H9 (cell line): ENCODE data around the gene UBE2E1. TPM values are rescaled to one million over a fixed set of nuclear protein-coding genes. Genes with fewer than 3 reads are reported as not detected.

Experiments used
- DNase-seq: peaks from one replicate; pipeline ENCODE4 v3.0.0-alpha.2; 2017
- H2AFZ ChIP-seq: one replicate; pipeline ENCODE4 v1.6.1; 2013; ENCODE audit warnings: mild to moderate bottlenecking, low read length, control low read depth, moderate library complexity
- H2AK5ac ChIP-seq: 2 replicates; pipeline ENCODE4 v1.6.1; 2013; ENCODE audit warnings: low read length, control low read depth, mixed read lengths; ENCODE audit not compliant: insufficient read length
- H2BK120ac ChIP-seq: one replicate; pipeline ENCODE4 v1.6.1; 2013; ENCODE audit warnings: low read depth, mild to moderate bottlenecking, low read length, control low read depth, inconsistent platforms; ENCODE audit not compliant: poor library complexity, severe bottlenecking
- H2BK12ac ChIP-seq: 2 replicates; pipeline ENCODE4 v1.6.1; 2013; ENCODE audit warnings: low read length, control low read depth, mixed read lengths, low read depth; ENCODE audit not compliant: insufficient read length
- H2BK15ac ChIP-seq: 2 replicates; pipeline ENCODE4 v1.6.1; 2013; ENCODE audit warnings: low read depth, low read length, control low read depth
- H2BK20ac ChIP-seq: one replicate; pipeline ENCODE4 v1.6.1; 2013; ENCODE audit warnings: low read depth, mild to moderate bottlenecking, low read length, control low read depth, inconsistent platforms; ENCODE audit not compliant: poor library complexity, severe bottlenecking
- H2BK5ac ChIP-seq: 2 replicates; pipeline ENCODE4 v1.6.1; 2013; ENCODE audit warnings: low read length, control low read depth, mixed read lengths; ENCODE audit not compliant: insufficient read length
- H3K14ac ChIP-seq: 2 replicates; pipeline ENCODE4 v1.6.1; 2013; ENCODE audit warnings: low read length, control low read depth; ENCODE audit not compliant: insufficient read depth
- H3K18ac ChIP-seq: 2 replicates; pipeline ENCODE4 v1.6.1; 2013; ENCODE audit warnings: low read depth, mild to moderate bottlenecking, mixed read lengths, low read length, control low read depth; ENCODE audit not compliant: insufficient read length
- H3K23ac ChIP-seq: 2 replicates; pipeline ENCODE4 v1.6.1; 2013; ENCODE audit warnings: low read length, control low read depth, mixed read lengths, low read depth; ENCODE audit not compliant: insufficient read length
- H3K23me2 ChIP-seq: 2 replicates; pipeline ENCODE4 v1.6.1; 2013; ENCODE audit warnings: low read depth, mild to moderate bottlenecking, mixed read lengths, low read length, control low read depth; ENCODE audit not compliant: insufficient read length, poor library complexity, severe bottlenecking
- H3K27ac ChIP-seq: 2 replicates; pipeline ENCODE4 v1.5.1; 2013; ENCODE audit warnings: low read length, control low read depth, mixed read lengths, low read depth; ENCODE audit not compliant: insufficient read length
- H3K27me3 ChIP-seq: 2 replicates; pipeline ENCODE4 v1.6.1; 2013; ENCODE audit warnings: low read length, control low read depth, inconsistent platforms; ENCODE audit not compliant: insufficient read depth
- H3K4ac ChIP-seq: 2 replicates; pipeline ENCODE4 v1.6.1; 2013; ENCODE audit warnings: low read depth, mild to moderate bottlenecking, control low read depth, inconsistent platforms, low read length, moderate library complexity
- H3K4me1 ChIP-seq: 2 replicates; pipeline ENCODE4 v1.6.1; 2013; ENCODE audit warnings: low read length, control low read depth, inconsistent platforms; ENCODE audit not compliant: insufficient read depth
- H3K4me2 ChIP-seq: 2 replicates; pipeline ENCODE4 v1.6.1; 2013; ENCODE audit warnings: low read length, control low read depth, mixed read lengths; ENCODE audit not compliant: insufficient read length, insufficient read depth
- H3K56ac ChIP-seq: 2 replicates; pipeline ENCODE4 v1.6.1; 2013; ENCODE audit warnings: low read depth, mild to moderate bottlenecking, mixed read lengths, low read length, control low read depth; ENCODE audit not compliant: insufficient read length
- H3K79me1 ChIP-seq: 2 replicates; pipeline ENCODE4 v1.6.1; 2013; ENCODE audit warnings: low read depth, mild to moderate bottlenecking, moderate library complexity, low read length, control low read depth, inconsistent platforms; ENCODE audit not compliant: insufficient read depth, poor library complexity, severe bottlenecking
- H3K79me2 ChIP-seq: 2 replicates; pipeline ENCODE4 v1.6.1; 2013; ENCODE audit warnings: low read length, control low read depth, inconsistent platforms; ENCODE audit not compliant: insufficient read depth
- H3K9ac ChIP-seq: 2 replicates; pipeline ENCODE4 v1.6.1; 2013; ENCODE audit warnings: low read length, control low read depth, mixed read lengths; ENCODE audit not compliant: insufficient read length; ENCODE audit errors: extremely low read depth
- H3K9me3 ChIP-seq: one replicate; pipeline ENCODE4 v1.6.1; 2013; ENCODE audit warnings: low read depth, low read length, inconsistent platforms; ENCODE audit not compliant: control insufficient read depth
- H3T11ph ChIP-seq: one replicate; pipeline ENCODE4 v1.6.1; 2013; ENCODE audit warnings: mild to moderate bottlenecking, low read length, control low read depth, inconsistent platforms
- H4K20me1 ChIP-seq: one replicate; pipeline ENCODE4 v1.6.1; 2013; ENCODE audit not compliant: control insufficient read depth, insufficient read length, insufficient read depth
- H4K5ac ChIP-seq: 2 replicates; pipeline ENCODE4 v1.6.1; 2013; ENCODE audit warnings: low read depth, mild to moderate bottlenecking, mixed read lengths, low read length, control low read depth; ENCODE audit not compliant: insufficient read length
- H4K8ac ChIP-seq: replicated peaks from 2 replicates; pipeline ENCODE4 v1.6.1; 2013; ENCODE audit warnings: low read length, control low read depth, mixed read lengths, low read depth; ENCODE audit not compliant: insufficient read length
- H4K91ac ChIP-seq: 2 replicates; pipeline ENCODE4 v1.6.1; 2013; ENCODE audit warnings: low read depth, mild to moderate bottlenecking, moderate library complexity, mixed read lengths, low read length, control low read depth; ENCODE audit not compliant: insufficient read length
- H3K27ac Mint-ChIP-seq, 3 experiments: 2 replicates in 2 of 3; 3 replicates in 1 of 3; pipeline ENCODE4 v1.8.0; 2020 to 2021; ENCODE audit warnings: mixed read lengths in 3 of 3, mild to moderate bottlenecking in 1 of 3, moderate library complexity in 1 of 3
- H3K27me3 Mint-ChIP-seq: 2 replicates; pipeline ENCODE4 v1.8.0; 2021; ENCODE audit warnings: low read depth, mild to moderate bottlenecking, moderate library complexity, mixed read lengths
- H3K36me3 Mint-ChIP-seq, 3 experiments: 2 replicates in 2 of 3; 3 replicates in 1 of 3; pipeline ENCODE4 v1.8.0; 2020 to 2021; ENCODE audit warnings: low read depth in 3 of 3, mixed read lengths in 3 of 3; ENCODE audit not compliant: insufficient read depth in 1 of 3
- H3K4me1 Mint-ChIP-seq, 2 experiments: 2 replicates each; pipeline ENCODE4 v1.8.0; 2020; ENCODE audit warnings: mixed read lengths in 2 of 2
- H3K4me3 Mint-ChIP-seq, 2 experiments: 2 replicates in 1 of 2; 3 replicates in 1 of 2; pipeline ENCODE4 v1.8.0; 2020 to 2021; ENCODE audit warnings: mild to moderate bottlenecking in 2 of 2, mixed read lengths in 2 of 2, moderate library complexity in 1 of 2
- H3K9me3 Mint-ChIP-seq, 2 experiments: 2 replicates in 1 of 2; 3 replicates in 1 of 2; pipeline ENCODE4 v1.8.0; 2020; ENCODE audit warnings: mild to moderate bottlenecking in 2 of 2, mixed read lengths in 2 of 2, moderate library complexity in 1 of 2
- WGBS: extraction: QIAGEN DNeasy Blood & Tissue Kit; methylation state at CpG from one replicate; pipeline ENCODE4 v1.1.7; 2013; ENCODE audit warnings: missing lambda C conversion rate, low lambda C conversion rate, mixed read lengths; ENCODE audit not compliant: insufficient read length; ENCODE audit errors: extremely low coverage; 5-methylcytosine and 5-hydroxymethylcytosine counted together
- total RNA-seq: library from RNA; stranded (reverse); gene quantifications from 2 replicates; pipeline ENCODE4 v1.2.1, GENCODE V29; 2021
- TF ChIP-seq, protein P1 (sequence below): fragments of 200-600 bp; sonication (generic); conservative IDR thresholded peaks from 3 replicates; pipeline ENCODE4 v1.8.0; 2021; ENCODE audit warnings: antibody characterized with exemption, mild to moderate bottlenecking

UBE2E1 gene
- total RNA-seq, 1 experiment from 2014 or later: 142 TPM

DNA sequence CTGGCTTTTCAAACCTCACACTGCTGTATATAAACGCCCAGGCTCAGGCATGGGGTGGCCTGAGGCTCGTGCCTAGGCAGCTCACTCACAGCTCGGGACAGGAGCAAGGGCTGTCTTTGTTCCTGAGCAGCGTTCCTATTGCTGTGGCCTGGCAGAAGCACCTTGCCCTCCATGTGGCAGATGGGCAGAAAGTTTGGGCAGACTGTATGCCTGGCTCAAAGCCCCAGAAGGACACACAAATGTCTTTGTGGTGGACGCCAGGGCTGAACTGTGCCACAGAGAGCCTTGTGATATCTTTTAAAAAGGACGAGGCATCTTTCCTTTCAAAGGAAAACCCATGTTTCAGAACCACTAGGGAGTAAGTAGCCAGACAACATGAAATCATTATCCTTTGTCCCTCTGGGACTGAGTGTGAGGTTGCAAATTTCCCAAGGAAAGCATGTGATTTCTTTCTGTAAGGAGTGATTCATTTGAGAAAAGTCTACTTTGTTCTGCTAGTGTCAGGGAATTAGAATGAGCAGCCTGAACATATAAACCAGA, 29.3 kb upstream of the UBE2E1 start:
- Histone ChIP-seq H3K27ac (no peak overlapping the region), H3K79me1 (no peaks in the 10 kb centered on the region)
- H3K27ac Mint-ChIP-seq: no peak overlapping the region; a peak in 2 of 7 replicates

More for the DNA sequence above, 29.3 kb upstream of the UBE2E1 start:
- DNase-seq: no peak
- Mint-ChIP-seq H3K4me1 (no peaks in the 10 kb centered on the region), H3K27me3 (no peaks in the 10 kb centered on the region; the same call in 1 of the 2 replicates), H3K4me3 (no peak overlapping the region), H3K9me3 (peaks cover 0 to 3% of the 10 kb centered on the region in 2 experiments; a peak in 1 of 5 replicates), H3K36me3 (no peaks in the 10 kb centered on the region)
- H3K56ac ChIP-seq: no peak overlapping the region
- H2AK5ac ChIP-seq: no peak overlapping the region
- H3K4me2 ChIP-seq: no peak overlapping the region
- H2AFZ ChIP-seq: no peak overlapping the region
- WGBS: no CpG with 5 or more reads among the region's 6 CpGs
- H3T11ph ChIP-seq: no peak overlapping the region
- no peak overlapping the region for H4K91ac ChIP-seq
- no peaks in the 10 kb centered on the region for H3K4me1 ChIP-seq
- H2BK12ac ChIP-seq: no peak overlapping the region
- no peak overlapping the region for H2BK20ac ChIP-seq
- H2BK15ac ChIP-seq: no peak overlapping the region
- H3K4ac ChIP-seq: no peak overlapping the region
- H3K9me3 ChIP-seq: no peaks in the 10 kb centered on the region
- no peaks in the 10 kb centered on the region for H3K79me2 ChIP-seq
- H3K18ac ChIP-seq: no peak overlapping the region
- H3K23me2 ChIP-seq: no peaks in the 10 kb centered on the region
- no peak overlapping the region for H4K8ac ChIP-seq
- H4K20me1 ChIP-seq: no peaks in the 10 kb centered on the region
- H3K9ac ChIP-seq: no peak overlapping the region
- no peak overlapping the region; the same call in 1 of the 2 replicates for H3K14ac ChIP-seq
- H3K23ac ChIP-seq: no peak overlapping the region
- H3K27me3 ChIP-seq: no peaks in the 10 kb centered on the region
- H2BK5ac ChIP-seq: no peak overlapping the region
- H4K5ac ChIP-seq: no peak overlapping the region
- H2BK120ac ChIP-seq: no peak overlapping the region
- TF ChIP-seq, protein P1, sequence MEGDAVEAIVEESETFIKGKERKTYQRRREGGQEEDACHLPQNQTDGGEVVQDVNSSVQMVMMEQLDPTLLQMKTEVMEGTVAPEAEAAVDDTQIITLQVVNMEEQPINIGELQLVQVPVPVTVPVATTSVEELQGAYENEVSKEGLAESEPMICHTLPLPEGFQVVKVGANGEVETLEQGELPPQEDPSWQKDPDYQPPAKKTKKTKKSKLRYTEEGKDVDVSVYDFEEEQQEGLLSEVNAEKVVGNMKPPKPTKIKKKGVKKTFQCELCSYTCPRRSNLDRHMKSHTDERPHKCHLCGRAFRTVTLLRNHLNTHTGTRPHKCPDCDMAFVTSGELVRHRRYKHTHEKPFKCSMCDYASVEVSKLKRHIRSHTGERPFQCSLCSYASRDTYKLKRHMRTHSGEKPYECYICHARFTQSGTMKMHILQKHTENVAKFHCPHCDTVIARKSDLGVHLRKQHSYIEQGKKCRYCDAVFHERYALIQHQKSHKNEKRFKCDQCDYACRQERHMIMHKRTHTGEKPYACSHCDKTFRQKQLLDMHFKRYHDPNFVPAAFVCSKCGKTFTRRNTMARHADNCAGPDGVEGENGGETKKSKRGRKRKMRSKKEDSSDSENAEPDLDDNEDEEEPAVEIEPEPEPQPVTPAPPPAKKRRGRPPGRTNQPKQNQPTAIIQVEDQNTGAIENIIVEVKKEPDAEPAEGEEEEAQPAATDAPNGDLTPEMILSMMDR: no peak
